ENCODE measurements around the gene RABGAP1.

Gene RABGAP1

GRCh38 chr9:123008909-123009308 lies 68.1 kb downstream of the RABGAP1 start:
- no peak for DNase-seq (ENCODE audit: low read depth in 2 of 2)

DNA sequence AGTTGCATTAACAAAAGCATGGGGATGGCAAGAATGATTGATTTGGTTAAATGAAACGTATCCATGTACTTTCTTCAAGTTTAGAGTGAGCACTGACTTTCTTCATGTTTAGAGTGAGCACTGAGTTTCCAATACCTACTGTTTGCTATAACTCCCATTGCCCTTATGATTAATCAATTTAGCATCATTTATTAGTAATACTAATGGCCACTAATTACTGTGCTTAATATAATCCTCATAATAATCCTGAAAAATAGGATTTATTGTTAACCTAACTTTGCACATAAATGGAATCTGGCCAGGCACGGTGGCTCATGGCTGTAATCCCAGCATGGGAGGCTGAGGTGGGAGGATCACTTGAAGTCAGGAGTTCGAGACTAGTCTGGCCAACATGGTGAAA lies 70.6 kb downstream of the RABGAP1 start:
- DNase-seq (ENCODE audit: low read depth in 2 of 2): no peak

DNA sequence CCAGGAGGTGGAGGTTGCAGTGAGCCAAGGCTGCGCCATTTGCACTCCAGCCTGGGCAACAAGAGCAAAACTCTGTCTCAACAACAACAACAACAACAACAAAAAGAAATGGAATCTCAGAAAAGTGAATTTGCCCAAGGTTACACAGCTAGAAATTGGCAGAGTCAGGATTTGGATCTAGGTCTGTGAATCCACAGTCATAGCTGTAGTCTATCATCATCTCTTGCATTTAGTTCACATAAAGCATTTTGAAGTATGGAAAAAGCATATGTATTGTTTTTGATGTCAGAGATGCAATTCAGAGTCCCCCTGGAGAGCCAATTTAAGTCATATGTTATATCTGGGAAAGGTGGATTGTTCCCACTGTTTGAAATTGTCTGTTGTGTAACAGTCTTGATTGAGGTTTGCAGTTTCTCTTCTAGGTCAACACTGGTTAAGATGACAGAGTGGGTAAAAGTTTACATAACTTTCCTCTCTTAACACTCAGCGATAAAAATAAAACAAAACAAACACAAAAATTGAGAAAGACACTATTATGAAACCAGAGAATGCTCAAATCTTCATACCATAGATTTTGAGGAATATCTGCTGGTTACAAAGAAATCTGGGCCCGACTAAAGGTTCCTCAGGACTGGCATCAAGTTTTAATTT lies 71.2 kb downstream of the RABGAP1 start:
- DNase-seq (ENCODE audit: low read depth in 2 of 2): no peak

GRCh38 chr9:123016631-123017030 lies 75.8 kb downstream of the RABGAP1 start:
- no peak for DNase-seq (ENCODE audit: low read depth in 2 of 2)

DNA sequence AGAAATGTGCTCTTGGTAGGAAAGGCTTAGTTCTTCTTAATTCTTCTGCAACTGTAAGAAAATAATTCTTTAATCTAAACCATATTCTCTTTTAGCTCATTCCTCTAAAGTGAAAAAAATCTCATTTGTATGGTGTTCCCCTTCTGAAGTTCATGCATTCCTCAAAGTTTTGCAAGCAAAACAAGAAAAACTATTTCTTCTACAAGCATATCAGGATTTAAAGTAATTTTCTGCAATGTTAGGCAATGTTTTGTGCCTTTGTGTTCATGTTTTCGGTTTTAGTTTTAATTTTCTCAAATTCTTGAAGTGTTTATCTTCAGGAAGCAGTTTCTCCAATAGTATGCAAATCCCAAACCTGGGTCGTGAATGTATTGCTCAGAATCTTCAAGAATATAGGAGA lies 80.0 kb downstream of the RABGAP1 start:
- no peak for DNase-seq (ENCODE audit: low read depth in 2 of 2)

DNA sequence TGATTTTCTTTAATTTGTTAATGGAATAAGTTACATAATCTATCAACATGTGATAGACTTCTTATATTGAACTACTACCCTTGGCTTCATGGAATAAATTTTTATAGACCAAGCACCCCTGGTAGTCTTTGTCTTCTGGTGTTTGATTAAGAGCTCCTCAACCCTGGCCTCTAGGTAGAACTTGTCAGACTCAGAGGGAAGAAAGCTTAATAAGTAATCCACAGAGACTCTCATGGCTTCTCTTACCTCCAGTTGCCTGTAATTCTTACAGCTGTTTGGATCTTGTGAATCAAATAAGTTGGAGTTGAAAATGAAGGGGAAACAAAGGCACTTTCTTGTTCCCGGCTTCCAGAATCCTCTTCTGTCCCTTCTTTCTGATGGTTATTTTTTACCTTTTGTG lies 85.6 kb downstream of the RABGAP1 start:
- DNase-seq (ENCODE audit: low read depth in 2 of 2): no peak

DNA sequence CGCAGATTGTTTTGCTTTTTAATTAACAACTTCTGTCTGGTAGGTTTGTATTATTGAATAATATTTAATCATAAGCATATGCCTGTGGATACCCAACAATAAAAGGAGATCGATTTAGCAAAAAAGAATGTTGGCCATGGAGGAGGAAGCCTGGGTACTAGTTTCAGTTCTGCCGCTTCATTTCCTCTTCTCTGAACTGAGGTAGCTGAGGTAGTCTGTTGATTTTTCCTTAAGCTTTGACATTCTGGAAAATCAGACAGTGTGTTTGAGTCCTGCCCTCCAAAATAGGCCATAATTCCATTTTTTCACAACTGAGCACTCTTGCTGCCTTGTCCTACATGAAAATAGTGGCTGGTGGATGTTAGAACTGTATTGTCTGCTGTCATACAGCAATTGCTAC lies 86.7 kb downstream of the RABGAP1 start:
- no peak for DNase-seq (ENCODE audit: low read depth in 2 of 2)

- no peak for DNase-seq (ENCODE audit: low read depth in 2 of 2)
These were observed 87.3 kb downstream of the RABGAP1 start for GRCh38 chr9:123028136-123028535.

- no peak for DNase-seq (ENCODE audit: low read depth in 2 of 2)
These were observed 88.2 kb downstream of the RABGAP1 start for GRCh38 chr9:123028973-123029372.

DNA sequence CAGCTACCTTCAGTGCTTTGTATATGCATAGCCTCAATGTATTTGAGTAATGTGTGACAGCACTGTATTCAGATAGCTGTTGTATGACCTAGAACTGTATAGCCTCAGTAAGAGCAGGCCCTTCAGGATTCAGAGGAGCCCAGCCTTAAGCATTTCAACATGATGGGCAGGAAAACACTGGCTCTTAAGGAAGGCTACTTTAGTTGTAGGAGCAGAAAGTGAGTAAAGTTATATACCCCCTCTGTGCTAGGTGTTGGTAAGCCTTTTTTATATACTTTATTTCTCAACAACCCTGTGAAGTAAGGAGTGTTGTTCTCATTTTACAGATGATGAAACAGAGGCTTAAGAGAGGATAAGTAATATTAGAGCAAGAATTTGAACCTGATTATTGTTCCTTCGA lies 91.1 kb downstream of the RABGAP1 start:
- DNase-seq (ENCODE audit: low read depth in 2 of 2): no peak

GRCh38 chr9:123033352-123033751 lies 92.5 kb downstream of the RABGAP1 start, which contains the start of gene GPR21:
GPR21 (plus strand) TSS chr9:123033667; CDS start chr9:123034567, 900 bp downstream.
- no peak for DNase-seq (ENCODE audit: low read depth in 2 of 2)

DNA sequence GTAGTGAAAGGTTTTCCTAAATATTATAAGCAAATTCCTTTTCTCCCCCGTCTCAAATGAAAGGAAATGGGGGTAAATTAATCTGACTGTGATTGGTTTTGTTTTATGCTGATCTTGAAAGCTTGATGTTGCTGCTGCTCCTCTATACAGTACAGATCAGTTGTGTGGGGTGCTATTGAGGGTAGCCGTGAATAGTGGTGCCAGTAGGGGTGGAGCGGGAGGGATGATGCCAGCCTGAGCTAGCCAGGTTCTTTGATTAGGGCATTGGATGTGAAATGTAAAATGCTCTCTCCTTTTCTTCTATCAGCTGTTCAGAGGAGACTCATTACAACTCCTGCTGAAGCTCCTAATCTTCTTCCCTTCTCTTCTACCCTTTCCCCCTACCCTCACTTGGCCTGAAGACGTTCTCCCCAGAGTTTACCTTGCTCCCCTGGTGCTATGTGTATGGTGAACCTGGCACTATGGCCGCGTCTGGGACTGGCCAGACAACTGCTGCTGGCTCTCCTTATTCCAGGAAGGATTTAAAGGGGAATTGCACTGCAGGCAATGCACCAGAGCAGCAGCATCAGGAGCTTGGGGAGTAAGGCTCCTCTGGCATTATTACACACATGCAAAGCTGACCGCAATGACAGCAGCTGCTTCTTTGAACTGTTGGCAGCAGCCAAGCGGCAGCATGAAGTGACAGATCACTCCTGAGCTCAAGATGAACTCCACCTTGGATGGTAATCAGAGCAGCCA lies 93.2 kb downstream of the RABGAP1 start:
- DNase-seq (ENCODE audit: low read depth in 2 of 2): no peak

GRCh38 chr9:123034881-123035510 lies 94.2 kb downstream of the RABGAP1 start:
- no peak for DNase-seq (ENCODE audit: low read depth in 2 of 2)

DNA sequence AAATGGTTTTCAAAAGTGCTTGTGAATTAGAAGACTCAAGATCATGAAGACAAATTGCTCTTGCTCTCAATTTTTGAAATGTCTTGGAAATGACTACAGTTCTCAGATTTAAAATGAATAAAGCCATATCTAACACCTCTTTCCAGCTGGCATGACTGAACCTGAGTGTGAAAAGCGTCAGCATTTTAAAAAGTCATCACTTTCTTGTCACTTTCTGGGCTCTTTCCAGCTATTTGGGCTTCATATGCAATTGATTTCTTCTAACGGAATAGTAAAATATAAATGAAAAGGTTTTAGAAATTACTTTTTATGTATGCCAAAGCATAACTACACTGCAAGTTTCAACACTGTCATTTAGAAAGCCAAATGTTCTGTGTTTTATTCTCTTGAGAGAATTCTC lies 95.0 kb downstream of the RABGAP1 start:
- DNase-seq (ENCODE audit: low read depth in 2 of 2): no peak

DNA sequence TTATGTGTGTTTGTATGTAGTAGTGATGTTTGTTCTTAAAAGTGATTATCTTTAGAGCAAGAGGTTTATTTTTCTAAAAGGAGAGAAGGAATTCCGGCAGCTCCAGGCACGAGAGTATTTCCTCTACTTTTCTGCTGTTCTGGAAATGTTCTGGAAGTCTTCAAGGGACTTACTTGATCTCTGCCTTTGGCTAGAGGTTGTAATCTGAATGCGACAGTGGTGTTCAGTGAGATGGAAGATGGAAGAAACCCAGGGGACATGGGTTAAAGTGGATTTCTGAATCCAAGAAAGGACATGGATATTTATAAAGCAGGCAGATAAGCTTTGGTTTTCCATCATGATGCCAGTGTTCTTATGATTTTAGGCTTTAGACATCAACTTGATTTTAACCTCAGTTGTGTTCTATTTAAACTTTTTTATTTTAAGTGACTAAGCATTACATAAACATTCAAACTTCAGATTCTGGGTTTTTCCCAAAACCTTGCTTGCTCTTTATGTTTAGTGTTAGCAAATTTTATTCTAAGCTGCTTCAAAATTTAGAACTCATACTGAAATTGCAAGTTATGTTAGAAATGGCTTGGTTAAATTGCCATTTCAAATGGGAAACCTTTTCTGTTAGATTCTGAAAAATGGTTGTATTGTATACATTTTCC lies 96.2 kb downstream of the RABGAP1 start:
- DNase-seq (ENCODE audit: low read depth in 2 of 2): no peak

DNA sequence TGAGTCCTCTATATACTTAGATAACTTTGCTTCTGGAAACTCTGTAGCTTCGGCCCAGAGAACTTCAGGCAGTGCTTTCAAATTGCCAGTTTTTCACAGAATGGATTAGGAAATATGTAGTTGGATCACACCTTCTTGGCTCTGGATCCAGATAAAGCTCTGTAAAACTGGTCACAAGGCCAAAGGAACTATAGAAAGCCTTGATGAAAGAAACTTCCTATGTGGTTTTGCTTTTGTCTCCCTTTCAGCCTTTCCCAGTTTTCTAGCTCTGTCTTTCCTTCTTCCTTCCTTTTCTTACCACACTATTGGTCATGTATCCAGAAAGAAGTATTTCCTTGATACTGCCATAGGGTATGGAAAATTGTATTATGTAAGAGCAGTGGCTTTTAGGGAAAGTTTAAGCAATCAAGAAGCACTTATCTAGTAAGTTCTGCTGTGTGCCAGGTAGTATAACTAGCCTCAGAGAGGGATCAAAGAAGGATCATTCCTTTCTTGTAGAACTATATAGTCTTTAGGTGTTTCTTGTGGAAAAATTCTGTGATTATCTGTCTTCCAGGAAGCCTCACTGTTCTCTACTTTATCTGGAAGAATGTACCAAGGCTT lies 98.9 kb downstream of the RABGAP1 start:
- no peak for DNase-seq (ENCODE audit: low read depth in 2 of 2)

- no peak for DNase-seq (ENCODE audit: low read depth in 2 of 2)
These were observed 100.0 kb downstream of the RABGAP1 start for GRCh38 chr9:123040801-123041200.

GRCh38 chr9:123041489-123041888 lies 100.7 kb downstream of the RABGAP1 start:
- DNase-seq (ENCODE audit: low read depth in 2 of 2): no peak

- DNase-seq (ENCODE audit: low read depth in 2 of 2): no peak
These were observed 102.5 kb downstream of the RABGAP1 start for GRCh38 chr9:123043081-123043939.

DNA sequence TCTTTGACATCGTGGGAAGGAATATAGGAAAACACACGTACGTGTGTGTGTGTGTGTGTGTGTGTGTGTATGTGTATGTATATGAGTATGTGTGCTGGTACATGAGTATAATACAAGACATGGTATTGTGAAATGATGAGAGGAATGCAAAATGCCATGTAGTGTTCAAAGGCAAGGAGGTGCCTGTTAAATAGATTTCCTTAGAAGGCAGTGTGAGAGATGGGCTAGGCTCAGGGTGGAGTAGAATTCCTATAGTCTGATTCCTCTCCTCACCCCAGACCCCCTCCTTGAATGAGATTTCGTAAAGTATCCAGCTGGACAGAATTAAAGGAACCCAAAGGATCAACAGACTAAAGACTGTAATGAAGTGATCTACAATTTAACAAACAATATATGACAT lies 103.8 kb downstream of the RABGAP1 start:
- DNase-seq (ENCODE audit: low read depth in 2 of 2): no peak
